Stimulated activated CD4-positive, alpha-beta T cell treated with anti-CD3 and anti-CD28 coated beads, TNF-alpha, amount 100 ng/mL, for 48 hours (primary cell): ENCODE results near the gene SLIRP.
"Not testable (repeated sequence)": the region's sequence is repeated elsewhere in the genome, so short reads cannot be mapped to it uniquely, and the experiment has no call there.

Experiments used
- DNase-seq, 3 donors: peaks; one replicate each; pipeline ENCODE4 v3.0.0-alpha.2; 2020; ENCODE audit warnings: low read depth in 3 of 3

Gene SLIRP

DNA sequence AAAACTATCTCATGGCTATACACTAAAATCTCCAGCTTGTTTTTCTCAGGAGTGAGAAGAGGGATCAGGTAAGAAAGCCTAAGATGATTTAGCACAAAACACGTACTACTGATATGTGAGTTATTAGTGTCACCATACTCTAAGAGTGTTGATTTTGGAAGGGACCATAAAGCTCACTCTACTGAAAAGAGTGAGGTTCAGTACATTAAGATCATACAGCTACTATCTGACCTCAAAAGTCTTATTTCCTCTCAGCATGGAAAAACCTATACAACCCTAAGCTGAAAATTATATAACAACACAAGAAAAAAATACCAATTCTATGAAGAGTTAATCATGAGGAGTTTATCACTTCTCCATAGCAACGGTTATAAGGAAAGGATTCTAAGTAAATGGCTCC, 33.5 kb downstream of the SLIRP start:
- no peak for DNase-seq

DNA sequence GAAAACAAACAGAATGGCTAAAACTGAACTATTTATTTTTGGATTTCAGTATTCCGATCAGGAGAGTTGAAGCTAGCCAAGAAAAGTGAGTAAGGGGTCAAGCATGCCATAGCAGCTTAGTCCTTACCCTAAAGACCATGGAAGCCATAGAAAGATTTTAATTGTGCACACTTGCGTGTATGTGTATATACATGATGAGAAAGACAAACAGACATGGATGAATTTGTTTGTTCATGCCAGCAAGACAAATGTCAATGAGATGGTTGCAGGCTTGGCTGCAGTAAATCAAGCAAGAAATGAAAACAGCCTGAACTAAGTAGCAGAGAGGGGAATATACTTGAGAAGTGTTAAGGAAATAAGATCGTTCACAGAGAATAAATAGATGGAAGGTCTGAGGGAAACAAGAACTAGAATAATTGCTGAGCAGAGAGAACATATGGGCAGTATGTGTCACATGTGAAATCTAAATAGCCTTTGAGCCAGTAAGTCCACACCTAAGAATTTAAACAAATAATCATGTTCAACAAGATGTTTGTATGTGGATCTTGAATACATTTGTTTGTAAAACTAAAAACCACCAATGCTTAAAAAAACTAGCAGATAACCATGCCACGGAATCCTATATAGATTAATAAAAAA, 38.3 kb downstream of the SLIRP start:
- no peak for DNase-seq

DNA sequence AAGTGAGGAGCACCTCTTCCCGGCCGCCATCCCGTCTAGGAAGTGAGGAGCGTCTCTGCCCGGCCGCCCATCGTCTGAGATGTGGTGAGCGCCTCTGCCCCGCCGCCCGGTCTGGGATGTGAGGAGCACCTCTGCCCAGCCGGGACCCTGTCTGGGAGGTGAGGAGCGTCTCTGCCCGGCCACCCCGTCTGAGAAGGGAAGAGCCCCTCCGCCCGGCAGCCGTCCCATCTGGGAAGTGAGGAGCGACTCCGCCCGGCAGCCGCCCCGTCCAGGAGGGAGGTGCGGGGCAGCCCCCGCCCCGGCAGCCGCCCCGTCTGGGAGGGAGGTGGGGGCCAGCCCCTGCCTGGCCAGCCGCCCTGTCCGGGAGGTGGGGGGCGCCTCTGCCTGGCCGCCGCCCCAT, 39.5 kb downstream of the SLIRP start:
- DNase-seq = not testable (repeated sequence)

DNA sequence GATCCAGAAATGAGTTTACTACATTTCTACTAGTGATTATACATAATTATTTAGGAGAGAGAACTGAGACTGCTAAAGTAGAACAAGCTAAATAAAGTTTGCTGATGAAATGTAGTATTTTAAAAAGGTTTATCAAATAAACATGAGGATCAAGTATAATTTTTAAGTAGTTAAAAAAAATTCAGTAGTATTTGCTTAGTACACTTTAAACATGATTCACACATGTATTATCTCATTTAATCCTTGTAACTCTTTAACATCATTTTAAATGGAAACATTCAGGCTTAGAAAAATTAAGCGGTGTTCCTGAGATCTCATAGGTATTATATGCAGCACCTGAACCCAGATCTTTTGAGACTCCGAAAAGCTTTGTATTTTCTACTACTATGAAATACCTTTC, 44.4 kb downstream of the SLIRP start:
- no peak for DNase-seq

DNA sequence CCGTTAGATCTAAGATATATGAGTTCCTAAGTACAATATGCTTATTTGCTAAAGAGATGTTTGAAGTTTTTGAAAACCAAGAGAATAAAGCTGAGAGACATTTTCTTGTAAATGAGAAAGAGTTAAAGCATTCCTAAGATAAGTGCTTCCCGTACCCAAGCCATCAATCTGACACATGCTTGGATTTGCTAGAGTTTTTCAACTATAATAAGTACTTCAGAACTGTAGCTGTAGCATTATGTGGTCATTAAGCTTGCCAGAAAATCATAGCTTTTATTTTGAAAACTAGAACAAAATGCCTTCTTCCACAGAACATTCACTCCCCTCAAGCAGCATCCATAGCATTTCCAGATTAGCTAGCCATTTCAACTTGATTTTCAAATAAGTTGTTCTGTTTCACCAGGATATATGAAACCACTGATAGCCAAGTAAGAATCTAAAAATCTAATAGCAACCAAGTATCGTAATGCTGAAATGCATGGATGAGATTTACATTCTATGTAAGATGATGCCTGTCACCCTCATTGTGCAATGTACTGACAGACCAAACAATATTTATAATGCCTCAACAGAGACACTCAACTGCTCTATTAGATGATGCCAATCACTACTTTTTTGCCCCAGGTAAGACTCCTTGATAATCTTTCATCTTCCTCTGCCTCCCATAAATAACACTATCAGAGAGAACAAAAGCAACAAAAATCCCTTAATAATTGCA, 45.1 kb downstream of the SLIRP start:
- no peak for DNase-seq

DNA sequence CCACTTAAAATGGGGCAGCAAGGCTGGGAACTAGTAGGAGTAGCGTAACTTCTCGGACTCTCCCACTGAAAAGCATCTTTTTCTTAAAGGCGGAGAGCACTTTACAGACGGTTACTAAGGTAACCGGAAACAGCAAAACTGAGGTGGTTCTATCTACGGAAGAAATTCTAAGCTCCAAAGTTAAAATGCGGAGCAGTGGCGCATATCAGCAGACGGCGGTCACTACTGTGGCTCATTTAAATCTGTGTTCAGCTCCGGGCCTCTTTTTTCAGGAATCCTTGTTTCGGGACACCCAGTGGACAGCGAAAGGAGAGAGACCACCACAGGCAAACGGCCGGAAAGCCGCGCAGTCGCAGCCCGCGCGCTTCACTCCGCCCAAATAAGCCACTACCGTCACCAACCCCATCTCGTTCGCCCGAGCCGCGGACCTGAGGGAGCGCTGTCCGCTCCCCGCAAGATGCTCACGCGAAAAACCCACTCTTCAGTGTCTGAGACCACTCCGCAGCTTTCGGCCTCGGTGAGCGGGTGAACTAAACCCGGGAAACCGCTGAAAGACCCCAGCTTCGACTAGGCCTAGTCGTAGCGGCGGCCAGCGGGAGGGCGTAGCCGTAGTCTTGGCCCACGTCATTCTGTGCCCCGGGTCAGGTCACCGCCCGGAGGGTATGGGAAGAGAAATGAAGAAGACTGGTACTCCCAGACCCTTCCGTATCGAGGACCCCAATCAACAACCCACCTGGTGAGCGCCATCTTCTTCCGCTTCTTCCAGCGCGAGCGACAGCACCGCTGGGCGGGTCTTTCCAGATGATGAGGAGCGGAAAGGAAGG, 52.7 kb downstream of the SLIRP start, which contains the start of gene SNW1:
Gene SNW1 (minus strand): TSS at position 776 of the 824 bp plus-strand sequence. CDS start 29 bp downstream, at position 747.
- DNase-seq = peak; percentile 81 to 89 (median 81)

DNA sequence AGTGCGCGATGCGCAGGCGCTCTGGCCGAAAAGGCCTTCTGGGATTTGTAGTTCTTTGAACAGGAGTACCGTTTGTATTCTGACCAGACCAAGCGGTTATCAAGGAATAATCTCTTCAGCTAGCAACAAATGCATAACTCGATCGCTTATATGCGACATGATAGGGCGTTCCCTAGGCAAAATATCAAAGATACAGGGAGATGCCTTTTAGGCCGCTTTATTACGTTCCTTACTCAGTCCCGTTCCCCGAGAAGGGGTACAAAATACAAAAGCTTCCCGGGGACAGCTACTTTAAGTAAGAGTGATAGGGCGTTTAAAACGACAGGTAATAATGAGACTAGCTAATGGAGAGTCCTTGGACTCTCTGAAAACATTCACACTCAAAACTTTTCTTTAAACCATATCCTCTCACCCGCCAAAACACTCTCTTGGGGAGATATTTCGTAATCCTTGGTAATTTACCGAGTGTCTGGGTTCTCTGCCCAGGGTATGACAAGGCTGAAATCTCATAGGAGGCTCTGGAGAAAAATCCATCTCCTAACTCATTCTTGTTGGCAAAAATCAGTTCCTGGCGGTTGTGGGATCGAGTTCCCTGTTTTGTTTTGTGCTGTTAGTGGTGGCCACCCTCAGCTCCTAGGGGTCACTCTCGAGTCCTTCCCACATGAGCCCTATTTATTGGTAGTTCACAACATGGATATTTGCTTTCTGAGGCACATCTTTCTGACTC, 53.5 kb downstream of the SLIRP start:
- no peak for DNase-seq

DNA sequence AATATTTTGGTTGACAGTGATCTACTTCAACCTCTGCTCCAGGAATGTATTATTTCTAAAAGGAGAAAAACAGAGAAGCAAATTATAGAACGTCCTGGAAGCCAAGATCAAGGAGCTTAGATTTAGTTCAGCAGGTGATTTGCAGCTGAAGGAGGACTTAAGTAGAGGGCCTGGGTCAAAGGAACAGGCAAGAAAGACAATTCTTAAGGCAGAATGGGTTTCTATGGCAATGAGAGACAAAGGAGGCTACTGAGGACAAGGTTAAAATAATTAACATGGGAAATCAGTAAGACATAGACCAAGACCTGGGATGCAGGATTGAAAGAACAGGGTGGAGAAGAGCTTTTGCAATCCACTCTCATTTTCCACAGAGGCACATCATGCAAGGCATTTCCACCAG, 55.4 kb downstream of the SLIRP start:
- no peak for DNase-seq

DNA sequence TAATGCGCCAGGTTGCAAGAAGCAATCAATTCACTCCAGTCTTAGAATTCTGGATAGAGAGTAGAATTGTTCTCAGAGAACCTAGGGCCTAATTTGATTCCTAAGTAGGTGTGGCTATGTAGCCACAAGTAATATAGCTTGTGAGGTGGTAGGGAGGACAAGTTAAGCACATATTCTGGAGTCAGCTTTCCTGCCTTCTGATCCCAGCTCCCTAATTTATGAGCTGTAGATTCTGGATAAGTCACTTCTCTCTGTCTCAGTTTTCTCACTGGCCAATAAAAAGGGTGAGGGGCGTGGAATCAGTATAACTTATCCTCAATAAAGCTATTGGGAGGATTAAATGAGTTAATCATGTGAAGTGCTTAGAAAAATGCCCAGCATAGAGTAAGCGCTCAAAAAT, 56.1 kb downstream of the SLIRP start:
- no peak for DNase-seq
